HG02840 (cell line): ENCODE measurements around the gene TSG101.

Experiments used
- ATAC-seq: cut with Tn5 transposase; IDR thresholded peaks from one replicate; pipeline ENCODE4 v1.9.1; 2021; ENCODE audit warnings: mild to moderate bottlenecking, moderate library complexity, moderate number of reproducible peaks; ENCODE audit not compliant: unreplicated experiment, low FRiP score

Gene TSG101

DNA sequence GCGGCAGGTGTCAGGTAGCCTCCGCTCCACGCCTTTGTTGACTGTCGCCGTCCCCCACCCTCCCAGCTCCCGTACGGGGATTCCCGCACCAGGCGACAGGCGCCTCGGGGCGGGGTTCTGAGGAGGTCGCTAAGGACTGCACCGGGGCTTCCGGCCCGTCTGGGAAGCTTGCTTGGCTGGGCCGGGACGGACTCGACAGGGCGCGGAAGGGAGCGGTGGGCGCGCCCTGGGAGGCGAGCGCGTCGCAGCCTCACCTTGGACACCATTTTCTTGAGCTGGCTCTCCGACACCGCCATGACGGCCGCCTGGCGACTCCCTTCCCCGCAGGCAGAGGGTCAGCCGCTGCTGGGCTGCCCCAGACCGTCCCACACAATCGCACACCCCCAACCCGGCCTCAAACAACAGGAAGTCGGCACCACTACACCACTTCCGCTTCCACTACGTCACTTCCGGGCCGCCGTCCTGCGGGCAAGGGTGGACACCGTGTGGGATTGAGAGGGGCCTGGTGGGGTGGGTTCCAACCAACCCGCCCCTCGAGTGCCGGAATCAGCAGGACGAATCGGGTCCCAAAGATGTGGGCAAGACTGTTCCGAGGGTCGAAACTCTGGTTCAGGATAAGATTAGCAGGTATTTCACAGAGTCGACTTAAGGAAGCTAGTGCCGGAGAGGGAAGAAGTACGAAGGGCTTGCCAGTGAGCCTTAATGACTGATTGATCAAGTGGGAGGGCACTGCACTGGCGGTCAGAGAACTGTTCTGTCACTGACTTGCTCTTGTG is at the start of gene TSG101:
TSS of gene TSG101 (minus strand) at position 422 of the 776 bp plus-strand sequence. CDS start at position 296, 126 bp downstream.
- ATAC-seq, result peak; percentile 95

DNA sequence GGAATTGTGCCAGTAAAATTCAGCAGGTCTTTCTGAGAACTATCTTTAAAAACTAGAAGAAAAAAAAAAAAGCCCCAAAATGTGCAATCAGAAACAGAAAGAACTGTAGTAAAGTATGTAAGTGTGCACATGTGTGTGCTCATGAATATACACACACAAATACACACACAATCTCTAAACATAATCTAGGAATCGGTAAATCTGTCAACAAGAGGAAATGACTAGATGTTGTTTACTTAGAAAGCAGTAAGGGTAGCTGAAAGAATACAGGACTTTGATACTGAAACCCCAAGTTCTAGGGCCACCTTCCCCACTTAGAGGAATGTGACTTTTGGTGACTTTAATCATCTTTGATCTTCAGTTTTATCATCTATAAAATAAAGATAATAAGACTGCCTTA is 48.6 kb upstream of the TSG101 start:
- ATAC-seq, result no peak

DNA sequence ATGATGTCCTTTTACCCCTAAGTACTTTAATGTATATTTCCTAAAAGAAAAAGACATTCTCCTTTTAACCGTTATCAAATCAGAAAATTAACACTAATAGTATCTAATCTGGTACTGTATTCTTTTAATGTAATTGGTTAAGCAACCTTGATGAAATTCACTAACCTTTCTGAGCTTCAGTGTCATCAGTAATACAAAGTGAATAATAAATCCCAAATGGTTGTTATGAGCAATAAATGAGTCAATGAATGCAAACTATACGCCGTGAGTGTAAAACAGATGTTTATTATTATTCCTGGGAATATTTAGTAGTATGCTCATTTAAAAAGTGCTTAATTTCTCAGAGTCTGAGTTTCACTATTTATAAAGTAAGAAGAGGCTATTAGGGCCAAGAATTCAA is 40.3 kb upstream of the TSG101 start:
- ATAC-seq, result no peak

GRCh38 chr11:18566406-18566805 is 39.7 kb upstream of the TSG101 start:
- no peak for ATAC-seq

GRCh38 chr11:18564149-18564548 is 37.4 kb upstream of the TSG101 start:
- no peak for ATAC-seq

DNA sequence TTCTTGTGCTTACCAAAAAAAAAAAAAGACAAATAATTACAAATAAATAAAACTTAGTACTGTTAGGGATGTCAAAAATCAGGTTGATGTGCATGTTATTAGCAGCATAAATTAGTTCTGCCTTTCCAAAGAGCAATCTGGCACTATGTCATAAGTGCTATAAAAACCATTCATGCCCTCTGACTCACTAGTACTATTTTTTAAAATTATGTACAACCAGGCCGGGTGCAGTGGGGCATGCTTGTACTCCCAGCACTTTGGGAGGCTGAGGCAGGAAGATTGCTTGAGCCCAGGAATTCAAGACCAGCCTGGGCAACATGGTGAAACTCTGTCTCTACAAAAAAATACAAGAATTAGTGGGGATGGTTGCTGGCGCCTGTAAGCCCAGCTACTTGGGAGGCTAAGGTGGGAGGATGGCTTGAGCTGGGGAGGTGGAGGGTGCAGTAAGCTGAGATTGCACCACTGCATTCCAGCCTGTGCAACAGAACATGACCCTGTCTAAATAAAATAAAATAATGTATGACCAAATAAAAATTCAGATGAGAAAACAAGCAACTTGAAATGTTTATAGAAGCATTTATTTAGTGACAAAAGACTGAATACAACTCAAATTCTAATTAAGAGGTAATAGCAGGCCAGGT is 36.5 kb upstream of the TSG101 start:
- no peak for ATAC-seq

DNA sequence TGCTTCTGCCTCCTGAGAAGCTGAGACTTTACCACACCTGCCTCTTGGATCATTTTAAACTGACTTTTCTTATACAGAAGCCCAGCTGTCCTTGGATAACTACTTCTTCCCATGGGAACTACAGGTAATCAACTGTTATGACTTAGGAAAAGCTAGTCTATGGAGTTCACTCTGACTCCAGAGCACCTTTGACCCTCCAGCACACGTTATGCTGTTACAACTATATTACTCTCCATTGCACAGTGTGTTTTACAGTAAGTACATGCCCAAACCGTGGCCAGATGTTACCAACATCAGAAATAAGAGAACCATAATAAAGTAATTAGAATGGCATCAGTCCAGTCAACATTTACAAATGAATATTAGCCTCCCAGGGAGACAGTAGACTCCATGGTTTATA is 21.3 kb upstream of the TSG101 start:
- no peak for ATAC-seq

DNA sequence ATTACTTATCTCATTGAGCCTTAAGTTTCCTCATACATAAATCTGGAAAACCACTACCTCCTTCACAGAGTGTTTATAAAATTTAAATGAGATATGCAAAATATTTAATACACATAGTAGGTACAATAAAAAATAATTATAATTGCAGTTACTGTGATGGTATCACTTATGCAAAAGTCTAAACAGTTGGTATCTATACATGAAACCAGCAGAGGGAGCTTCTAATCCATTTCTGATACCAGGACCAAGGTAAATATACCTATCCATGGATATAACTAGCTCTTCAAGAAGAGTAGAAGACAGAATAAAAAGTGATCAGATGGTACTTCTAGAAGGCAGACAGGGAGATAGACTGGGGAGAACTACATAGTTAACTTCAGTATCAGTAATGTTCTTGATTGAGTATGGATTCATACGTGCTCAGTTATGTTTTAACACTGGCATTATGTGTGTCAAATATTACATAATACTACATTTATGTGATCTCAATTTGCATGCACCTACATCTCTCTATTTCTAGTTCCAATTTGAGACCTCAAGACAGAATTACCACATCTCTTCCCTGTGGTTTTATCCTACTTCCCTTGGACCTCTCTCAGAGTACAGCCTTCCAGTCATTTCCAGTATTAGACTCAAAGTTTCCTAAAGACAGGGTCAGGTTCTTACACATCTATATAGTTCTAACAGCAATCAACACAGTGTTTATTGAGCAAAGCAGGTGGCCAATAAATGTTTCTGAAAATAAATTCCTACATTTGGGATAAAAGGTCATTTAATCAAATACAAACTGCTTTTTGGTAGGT is 13.7 kb upstream of the TSG101 start:
- ATAC-seq, result no peak

DNA sequence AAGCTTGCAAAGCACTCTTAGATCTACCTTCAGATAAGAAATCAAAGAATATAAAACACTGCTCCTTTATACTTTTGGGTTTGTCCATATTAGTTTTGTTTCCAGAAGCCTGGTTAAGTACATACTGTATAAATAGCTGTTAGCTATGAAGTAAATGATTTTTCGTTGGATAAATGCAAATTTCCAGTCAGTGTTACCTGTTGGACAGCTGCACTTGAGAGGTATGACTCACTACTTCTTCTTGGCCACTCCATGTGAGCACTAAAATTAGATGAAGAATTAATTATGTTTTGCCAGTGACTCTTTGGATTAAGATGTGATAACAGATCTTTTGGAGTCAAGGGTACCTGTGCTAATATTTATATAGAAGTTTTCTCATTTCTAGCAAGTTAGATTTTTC is 9.5 kb upstream of the TSG101 start:
- ATAC-seq, result no peak

- no peak for ATAC-seq
Observed at GRCh38 chr11:18534245-18534644, 7.5 kb upstream of the TSG101 start.

GRCh38 chr11:18533365-18533764 is 6.6 kb upstream of the TSG101 start:
- no peak for ATAC-seq

DNA sequence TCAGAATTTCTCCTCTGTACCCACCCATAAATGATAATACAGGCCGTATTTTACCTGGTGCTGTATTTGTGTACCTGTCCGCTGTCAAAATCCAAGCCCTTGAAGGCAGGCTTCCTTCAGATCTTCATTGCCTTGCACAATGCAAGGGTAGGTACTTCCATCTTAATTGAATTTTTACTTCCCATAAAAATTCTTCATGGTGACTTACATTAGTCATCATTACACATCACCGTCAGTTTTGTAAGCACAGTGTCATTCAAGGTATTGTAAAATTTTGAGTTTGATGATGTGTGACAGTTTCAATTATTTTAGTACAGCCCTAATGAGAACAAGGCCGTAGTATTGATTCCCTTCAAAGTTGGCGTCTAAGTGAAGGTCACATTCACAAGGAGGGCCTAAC is 770 bp upstream of the TSG101 start:
- ATAC-seq, result no peak

DNA sequence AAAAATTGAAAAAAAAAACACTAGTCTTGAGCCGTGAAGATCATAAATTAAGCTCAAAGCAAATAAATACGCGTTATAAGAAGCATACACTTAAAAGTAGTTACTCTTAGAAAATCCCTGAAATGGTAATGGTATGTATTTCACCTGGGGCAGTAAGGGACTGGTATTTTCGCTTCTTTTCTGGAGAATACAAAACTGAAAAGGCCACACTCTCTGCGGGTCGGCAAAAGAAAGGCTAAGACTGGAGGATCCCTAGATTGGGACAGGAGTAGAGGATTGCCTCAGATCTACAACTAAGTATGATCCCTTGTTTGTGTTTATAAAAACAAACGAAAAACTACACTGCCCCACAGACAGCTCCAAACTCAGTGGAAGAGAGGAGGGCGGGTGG is 617 bp downstream of the TSG101 start:
- ATAC-seq, result no peak

DNA sequence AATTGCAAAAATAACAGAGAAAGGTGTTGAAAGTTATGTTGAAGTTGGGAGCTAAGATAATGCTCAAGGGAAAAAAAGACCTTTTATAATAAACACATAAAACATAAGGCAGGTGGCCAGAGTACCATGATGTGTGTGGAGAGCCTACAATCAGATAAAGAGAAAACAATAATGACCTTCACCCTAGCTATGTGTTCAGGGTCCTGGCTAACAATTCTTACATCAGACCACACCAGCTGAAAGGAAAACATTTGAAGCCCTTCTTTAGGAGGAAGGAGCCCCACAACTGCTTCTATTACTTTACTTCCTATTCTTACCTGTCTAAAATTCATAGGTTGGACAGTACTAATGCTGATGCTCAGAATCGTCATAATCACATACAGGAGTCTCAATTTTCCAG is 2.5 kb downstream of the TSG101 start:
- ATAC-seq, result no peak

DNA sequence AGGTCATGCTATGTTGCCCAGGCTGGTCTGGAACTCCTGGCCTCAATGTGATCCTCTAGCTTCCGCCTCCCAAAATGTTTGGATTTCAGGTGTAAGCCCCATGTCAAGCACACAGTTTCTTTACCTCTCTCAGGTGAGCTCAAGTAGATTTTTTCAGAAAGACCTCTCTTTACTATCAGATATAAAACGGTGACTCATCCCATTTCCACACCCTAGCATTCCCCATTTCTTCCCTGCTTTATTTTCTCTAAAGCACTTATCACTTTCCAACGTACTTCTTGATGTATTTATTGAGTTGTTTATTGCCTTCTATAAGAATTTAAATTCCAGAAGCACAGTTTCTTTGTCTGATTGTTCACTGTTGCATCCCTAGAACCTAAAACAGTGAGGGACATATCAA is 3.7 kb downstream of the TSG101 start:
- no peak for ATAC-seq

- ATAC-seq, result no peak
Observed at GRCh38 chr11:18522388-18522787, 4.4 kb downstream of the TSG101 start.

- no peak for ATAC-seq
Observed at GRCh38 chr11:18521122-18521521, 5.6 kb downstream of the TSG101 start.

DNA sequence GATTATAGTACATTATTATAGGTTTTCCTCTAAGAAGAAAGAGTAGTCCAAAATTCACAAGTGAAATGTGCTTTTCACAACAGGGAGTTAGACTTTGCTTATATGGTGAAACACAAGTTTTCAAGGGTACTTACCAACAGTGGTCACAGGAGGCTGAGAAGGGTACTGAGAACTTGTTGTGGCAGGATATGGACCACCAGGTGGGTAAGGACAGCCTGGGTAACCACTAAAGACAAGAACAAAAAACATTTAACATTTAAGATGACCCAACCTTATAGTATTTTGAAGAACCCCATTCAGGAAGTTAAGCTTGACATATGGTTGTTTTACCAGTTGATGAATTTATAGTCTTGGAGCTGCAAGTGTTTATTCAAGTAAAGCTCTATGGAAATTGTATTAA is 24.4 kb downstream of the TSG101 start:
- no peak for ATAC-seq

DNA sequence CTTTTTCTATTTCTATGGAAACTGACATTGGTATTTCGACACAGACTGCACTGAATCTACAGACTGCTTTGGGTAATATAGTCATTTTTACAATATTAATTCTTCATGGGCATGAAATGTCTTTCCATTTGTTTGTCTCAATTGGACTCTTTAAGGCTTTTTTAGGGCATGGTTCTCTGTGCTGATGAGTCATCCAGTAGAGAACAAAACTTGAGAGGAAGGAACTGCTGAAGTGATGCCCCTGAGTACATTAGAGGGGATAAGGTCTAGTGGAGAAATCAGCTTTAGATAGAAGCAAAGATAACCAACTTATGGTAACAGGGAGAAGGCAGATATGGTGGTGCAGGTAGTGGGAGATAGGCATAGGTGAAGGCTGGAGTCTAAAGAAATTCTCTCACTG is 25.1 kb downstream of the TSG101 start:
- no peak for ATAC-seq

DNA sequence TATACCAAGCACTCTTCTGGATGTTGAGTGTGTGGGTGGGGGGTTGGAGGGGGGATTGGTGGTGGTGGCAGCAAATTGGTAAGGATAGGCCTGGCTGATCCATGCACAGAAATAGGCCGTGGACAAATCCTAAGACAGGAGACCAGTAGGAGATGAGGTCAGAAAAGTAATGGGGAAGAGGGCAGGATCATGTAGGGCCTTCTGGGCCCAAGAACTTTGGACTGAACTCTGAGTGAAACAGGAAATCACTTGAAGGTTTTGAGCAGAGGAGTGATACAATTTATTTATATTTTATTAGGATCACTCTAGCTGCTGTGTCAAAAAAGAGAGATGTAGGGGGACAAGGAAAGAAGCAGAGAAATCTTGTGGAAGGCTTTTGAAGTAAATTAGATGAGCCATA is 28.7 kb downstream of the TSG101 start:
- no peak for ATAC-seq

- no peak for ATAC-seq
Observed at GRCh38 chr11:18495703-18496102, 31.0 kb downstream of the TSG101 start.
